Activated T-cell treated with anti-CD3 and anti-CD28 coated beads, Interleukin-2, amount 50 U/mL, for 48 hours (primary cell): ENCODE measurements around the gene TMEM139.

Experiments used
- DNase-seq, 2 experiments: peaks; one replicate each; pipeline ENCODE4 v3.0.0-alpha.2; 2020

The TMEM139 gene

DNA sequence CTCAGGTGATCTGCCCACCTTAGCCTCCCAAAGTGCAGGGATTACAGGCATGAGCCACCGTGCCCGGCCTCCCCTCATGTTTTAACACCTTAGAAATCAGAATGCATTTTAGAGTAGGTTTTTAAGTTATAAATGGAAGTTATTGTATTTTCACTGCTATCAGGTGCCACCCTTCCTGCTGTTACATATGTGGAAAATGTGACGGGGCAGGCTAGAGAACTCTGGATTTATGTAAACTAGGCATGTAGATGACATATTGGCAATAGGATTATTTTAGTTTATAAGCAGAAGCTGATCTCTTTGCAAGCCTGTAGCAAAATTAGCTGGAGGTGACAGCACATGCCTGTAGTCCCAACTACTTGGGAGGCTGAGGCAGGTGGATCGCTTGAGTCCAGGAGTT, 5.5 kb downstream of the TMEM139 start:
- no peak for DNase-seq

DNA sequence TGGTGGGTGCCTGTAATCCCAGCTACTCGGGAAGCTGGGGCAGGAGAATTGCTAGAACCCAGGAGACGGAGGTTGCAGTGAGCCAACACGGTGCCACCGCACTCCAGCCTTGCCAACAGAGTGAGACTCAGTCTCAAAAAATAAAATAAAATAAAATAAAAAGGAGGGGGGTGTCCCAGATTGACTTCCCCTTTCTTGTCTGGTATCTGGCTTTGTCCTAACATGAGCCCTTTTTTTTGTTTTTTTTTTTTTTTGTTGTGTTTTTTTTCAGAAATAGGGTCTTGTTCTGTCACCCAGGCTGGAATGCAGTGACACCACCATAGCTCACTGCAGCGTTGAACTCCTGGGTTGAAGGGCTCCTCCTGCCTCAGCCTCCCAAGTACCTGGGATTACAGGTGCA, 8.1 kb downstream of the TMEM139 start:
- no peak for DNase-seq

DNA sequence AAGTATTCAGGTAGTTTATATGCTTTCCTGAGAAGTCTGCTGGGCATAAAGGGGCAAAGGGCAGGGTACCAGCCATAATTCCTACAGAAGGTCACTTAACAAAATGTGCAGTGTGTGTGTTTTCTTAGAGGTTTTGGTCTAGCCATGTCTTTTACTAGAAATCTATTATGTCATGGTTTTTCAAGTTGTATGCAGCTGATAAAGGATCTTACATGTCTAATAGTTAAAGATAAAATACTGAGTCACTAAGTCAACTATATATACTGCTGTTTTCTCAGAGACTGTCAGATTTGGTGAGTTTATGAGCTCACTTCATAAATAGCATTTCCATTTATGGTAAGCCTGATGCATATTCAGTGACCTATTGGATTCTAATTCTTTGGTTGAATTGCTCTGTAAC, 11.1 kb downstream of the TMEM139 start:
- no peak for DNase-seq

DNA sequence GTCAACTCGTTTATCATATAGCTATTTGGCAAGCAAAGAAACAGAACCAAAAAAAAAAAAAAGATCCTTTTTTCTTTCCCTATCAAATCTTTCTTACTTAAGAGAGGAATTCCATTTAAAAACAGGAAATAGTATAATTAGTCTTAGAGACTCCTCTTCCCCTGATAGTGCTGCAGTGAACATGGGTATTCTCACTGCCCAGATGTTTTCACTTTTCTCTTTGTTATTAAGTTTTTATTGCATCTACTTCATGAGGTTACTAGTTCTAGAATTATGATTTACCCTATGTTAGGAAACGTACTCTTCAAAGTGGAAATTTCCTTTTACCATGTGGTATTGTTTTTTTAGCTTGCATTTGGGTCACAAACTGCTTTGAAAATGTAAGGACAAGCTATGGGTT, 11.9 kb downstream of the TMEM139 start:
- no peak for DNase-seq

DNA sequence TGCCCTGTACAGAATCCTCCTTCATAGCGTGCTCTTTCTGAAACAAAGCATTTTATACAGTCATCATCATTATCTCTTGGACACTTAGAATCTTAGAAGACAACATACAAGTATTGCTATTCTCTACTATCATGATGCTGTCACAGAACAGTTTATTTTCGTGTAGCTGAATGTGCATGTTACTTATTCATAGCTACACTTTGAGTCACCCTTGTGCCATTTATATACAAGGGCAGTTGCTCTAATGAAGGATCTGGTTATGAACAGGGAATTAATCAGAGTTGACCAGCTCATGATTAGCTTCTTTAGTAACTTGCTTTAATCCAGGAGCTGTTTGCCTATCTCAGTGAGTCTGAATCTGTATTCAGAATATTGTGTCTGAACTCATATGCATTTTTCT, 14.6 kb downstream of the TMEM139 start:
- DNase-seq = no peak

DNA sequence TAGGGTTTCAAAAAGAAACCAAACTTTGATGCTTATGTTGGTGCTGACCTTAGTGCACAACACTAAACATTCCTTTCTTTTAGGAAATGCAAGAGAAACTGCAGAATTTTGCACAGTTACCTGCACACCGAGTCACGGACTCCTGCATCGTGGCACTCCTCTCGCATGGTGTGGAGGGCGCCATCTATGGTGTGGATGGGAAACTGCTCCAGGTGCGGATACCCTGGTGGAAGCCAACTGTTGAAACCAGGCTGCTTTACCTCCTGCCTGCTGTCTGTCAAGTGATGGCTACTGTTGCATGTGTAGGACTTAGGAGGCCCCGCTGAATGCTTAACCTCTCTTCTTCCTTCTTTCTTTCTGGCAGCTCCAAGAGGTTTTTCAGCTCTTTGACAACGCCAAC, 15.1 kb downstream of the TMEM139 start:
- peak; percentile 69 to 72 for DNase-seq

DNA sequence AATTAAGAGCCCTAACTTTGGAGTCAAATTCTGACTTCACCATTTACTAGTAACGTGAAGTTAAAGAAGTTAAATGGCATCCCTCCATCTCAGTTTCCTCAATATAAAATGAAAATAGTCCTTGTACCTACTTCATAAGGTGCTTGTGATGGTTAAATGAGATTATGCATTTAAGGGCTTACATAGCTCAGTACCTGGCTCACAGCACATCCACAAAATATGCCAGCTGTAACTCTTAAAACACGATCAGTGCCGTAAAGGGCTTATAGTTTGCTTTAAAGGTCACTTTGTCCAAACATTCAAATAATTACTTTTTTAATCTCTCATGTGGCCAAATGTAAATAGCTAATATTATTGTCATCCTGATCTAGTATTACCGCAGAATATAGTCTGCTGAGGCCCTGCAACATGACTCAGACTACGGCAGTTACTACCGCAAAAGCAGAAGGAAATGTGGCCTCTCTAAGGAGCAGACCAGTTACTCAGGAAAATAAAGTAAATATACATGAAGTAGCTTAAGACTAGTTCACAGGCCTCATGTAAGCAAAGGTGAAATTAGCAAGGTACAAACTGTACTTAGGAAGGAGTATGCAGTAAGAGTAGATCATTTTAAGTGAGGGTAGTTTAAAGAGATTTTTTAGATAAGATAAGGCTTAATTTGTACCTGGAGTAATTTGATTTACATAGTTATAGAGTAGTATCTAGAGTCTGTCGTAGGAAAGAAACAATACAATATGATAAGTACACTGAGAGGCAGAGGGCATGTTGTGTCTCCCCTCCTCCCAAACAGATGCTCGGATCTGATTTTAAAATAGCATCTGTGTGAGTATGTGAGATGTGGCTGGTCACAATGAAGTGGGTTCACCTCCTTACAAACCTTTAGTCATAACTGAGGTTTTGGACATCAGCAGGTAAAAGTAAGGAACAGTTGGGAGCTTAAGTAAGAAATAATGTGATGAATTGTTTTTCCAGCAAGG, 16.5 kb downstream of the TMEM139 start:
- no peak for DNase-seq

DNA sequence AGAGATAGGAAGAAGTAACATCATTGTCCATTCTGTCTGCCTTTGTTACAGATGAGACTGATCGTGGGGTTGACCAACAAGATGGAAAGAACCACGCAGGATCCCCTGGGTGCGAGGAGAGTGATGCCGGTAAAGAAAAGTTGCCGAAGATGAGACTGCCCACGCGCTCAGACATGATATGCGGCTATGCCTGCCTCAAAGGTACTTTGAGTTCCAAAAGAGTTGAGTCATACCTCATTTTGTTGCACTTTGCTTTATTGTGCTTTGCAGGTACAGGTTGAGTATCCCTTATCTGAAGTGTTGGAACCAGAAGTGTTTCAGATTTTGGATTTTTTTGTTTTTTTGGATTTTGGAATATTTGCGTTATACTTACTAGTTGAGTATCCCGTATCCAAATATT, 19.0 kb downstream of the TMEM139 start:
- no peak for DNase-seq

DNA sequence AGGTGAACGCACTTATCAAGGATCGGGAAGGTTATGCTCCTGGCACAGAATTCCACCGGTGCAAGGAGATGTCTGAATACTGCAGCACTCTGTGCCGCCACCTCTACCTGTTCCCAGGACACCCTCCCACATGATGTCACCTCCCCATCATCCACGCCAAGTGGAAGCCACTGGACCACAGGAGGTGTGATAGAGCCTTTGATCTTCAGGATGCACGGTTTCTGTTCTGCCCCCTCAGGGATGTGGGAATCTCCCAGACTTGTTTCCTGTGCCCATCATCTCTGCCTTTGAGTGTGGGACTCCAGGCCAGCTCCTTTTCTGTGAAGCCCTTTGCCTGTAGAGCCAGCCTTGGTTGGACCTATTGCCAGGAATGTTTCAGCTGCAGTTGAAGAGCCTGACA, 20.2 kb downstream of the TMEM139 start:
- no peak for DNase-seq

DNA sequence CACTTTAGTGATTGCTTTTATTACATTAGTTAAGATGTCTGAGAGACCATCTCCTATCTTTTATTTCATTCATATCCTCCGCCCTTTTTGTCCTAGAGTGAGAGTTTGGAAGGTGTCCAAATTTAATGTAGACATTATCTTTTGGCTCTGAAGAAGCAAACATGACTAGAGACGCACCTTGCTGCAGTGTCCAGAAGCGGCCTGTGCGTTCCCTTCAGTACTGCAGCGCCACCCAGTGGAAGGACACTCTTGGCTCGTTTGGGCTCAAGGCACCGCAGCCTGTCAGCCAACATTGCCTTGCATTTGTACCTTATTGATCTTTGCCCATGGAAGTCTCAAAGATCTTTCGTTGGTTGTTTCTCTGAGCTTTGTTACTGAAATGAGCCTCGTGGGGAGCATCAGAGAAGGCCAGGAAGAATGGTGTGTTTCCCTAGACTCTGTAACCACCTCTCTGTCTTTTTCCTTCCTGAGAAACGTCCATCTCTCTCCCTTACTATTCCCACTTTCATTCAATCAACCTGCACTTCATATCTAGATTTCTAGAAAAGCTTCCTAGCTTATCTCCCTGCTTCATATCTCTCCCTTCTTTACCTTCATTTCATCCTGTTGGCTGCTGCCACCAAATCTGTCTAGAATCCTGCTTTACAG, 20.8 kb downstream of the TMEM139 start:
- DNase-seq = peak; percentile 83 to 86

DNA sequence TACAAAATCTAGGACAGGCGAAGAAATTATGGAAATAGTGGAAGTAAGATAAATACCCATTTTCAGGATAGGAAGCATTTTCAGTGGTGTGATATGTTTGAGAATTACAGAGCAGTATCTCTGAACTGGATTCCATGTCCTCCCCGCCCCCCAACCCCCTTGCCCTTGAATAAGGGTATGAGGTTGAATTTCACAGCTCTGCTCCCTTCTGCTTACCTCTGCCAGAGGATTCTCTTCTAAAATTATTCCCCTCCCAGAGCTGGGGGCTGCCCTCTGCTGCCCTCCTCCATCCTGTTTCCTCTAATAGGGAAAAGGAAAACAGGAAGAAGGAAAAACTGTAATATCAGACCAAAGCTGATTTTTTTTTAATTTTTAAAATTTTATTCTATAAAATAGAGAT, 23.9 kb downstream of the TMEM139 start:
- no peak for DNase-seq

DNA sequence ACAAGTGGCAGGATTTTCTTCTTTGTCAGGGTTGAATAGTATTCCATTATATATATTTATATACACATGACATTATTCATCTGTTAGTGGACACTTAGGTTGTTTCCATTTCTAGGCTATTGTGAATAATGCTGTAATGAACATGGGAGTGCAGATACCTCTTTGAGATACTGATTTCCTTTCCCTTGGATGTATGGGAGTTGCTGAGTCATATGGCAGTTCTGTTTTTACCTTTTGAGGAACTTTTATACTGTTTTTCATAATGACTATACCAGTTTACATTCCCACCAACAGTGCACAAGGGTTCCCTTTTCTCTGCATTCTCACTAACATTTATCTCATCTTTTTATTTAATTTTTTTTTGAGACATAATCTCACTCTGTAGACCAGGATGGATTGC, 29.4 kb downstream of the TMEM139 start:
- DNase-seq = no peak

DNA sequence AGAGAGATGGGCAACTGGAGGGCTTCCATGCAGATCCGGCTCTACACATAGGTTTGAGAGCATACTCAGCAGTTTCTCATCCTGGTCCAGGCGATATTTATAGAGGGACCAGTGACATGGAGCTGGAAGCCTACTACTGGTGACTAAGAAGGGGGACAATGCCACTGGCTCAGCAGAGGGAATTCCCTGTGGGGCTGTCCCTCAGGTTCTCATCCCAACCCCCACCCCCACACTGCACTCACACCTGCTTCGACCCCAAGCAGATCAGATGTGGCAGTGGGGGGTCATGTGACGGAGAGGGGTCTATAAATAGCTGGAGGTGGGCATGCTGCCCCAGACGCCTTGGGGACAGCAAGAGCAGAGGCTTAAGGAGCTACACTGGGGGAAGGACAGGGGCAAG, 31.0 kb downstream of the TMEM139 start, which contains the start of gene CLCN1:
Gene CLCN1 (plus strand): TSS at position 336 of the 400 bp plus-strand sequence. CDS start 102 bp downstream, outside the sequence.
- no peak for DNase-seq

DNA sequence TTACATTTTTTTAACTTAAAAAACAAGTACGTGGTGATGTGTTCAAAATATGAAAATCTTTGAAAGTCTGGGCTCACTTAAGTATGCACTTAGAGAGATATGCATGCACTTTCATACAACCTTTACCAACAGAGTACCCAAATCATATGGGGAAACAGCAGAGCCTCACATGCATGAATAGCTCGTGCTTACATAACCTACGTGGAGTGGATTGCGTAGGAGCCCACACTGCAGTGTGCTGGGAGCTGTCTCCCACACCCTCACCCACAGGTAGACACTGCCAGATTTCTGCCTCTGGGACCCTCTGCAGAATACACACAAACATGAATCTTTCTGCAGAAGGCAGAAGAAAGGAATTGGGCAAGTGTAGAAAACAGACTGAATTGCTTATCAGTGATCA, 31.7 kb downstream of the TMEM139 start:
- no peak for DNase-seq

DNA sequence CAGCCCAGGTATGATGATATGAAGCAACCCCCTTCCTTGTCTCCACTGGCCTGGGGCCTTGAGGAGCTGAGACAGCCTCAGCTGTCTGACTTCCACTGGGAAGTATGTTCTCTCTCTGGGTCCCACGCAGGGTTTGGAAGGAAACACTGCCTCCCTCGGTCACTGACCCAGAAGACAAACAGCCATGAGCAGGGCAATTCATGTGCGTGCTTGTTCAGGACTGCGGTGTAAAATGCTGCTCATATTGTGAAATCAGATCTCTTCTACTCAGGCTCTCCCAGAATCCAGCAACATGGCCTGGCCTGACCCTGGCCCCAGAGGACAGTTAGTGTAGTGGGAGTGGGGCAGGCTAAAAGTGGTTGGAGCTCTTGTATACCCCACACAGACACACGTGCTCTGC, 33.9 kb downstream of the TMEM139 start:
- DNase-seq = no peak

DNA sequence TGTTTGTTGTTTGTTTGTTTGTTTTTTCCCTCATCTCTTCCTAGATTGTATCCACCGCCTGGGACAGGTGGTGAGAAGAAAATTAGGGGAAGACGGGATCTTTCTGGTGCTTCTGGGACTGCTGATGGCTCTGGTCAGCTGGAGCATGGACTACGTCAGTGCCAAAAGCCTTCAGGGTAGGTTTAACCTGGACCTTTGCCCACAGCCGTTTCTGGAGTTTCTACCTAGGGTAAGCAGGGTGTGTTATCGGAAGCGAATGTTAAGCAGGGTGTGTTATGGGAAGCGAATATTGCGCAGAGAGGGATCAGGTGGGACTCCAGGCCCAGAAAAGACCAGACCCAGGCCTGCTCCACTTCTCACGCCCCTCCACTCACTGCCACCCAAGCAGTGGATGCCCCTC, 35.9 kb downstream of the TMEM139 start:
- no peak for DNase-seq

DNA sequence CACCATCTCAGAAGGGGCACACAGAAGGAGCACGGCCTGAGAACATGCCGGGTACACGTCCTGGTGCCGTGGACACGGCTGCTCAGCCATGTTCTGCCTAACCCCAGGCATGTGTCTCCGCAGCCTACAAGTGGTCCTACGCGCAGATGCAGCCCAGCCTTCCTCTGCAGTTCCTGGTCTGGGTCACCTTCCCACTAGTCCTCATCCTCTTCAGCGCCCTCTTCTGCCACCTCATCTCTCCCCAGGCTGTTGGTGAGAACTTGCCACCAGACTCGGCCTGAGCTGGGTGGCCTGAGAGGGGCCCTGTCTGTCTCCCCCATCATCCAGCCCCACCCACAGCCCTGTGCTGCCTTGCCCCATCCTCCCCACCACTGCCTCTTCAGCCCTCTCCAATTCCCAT, 36.5 kb downstream of the TMEM139 start:
- no peak for DNase-seq

DNA sequence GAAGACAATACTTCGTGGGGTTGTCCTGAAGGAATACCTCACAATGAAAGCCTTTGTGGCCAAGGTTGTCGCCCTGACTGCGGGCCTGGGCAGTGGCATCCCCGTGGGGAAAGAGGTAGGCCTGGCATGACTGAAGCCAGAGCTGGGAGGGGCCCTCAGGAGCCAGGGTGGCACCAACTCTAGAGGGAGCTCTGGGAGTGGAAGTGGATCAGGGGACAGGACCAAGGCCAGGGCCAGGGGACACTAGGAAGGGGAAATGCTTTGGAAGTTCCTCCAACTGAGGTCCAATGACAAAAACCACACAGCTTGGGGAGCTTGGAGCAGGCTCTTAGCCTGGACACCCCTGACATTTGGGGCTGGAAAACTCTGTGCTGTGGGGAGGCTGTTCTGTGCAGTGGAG, 37.0 kb downstream of the TMEM139 start:
- DNase-seq = no peak

DNA sequence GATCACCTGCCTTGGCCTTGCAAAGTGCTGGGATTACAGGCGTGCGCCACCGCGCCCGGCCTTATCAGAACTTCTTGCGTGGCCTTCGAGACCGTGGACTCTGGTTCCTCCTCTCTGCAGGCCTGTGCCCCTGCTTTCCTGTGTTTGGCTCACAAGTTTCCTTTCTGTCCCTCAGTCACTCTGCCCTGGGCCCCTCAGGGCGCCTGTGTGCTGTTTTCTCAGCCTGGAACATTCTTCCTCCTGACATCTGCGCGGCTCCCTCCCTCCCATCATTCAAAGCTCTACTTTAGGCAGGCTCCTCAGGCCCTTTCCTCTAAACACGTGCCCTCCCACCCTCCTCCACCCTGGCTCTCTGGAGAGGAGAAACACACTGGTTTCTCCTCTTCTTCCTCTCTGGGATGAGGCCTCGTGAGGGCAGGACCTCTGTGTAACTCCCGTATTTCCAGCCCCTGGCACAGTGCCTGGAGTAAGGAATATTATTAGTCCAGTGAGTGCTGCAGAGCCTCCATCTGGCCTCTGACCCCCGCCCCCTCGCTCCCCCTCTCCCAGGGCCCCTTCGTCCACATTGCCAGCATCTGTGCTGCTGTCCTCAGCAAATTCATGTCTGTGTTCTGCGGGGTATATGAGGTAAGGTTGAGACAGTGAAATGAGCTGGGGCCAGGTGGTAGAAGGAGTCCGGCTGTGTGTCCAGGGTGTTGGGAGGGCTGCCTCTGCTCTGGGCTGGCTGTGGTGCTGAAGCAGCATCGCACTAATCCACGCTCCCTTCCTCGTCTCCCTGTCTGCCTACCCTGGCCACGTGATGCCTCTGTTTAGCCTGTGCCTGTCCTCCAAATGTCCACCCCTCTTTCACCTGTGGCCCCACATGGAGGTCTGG, 38.2 kb downstream of the TMEM139 start:
- no peak for DNase-seq

DNA sequence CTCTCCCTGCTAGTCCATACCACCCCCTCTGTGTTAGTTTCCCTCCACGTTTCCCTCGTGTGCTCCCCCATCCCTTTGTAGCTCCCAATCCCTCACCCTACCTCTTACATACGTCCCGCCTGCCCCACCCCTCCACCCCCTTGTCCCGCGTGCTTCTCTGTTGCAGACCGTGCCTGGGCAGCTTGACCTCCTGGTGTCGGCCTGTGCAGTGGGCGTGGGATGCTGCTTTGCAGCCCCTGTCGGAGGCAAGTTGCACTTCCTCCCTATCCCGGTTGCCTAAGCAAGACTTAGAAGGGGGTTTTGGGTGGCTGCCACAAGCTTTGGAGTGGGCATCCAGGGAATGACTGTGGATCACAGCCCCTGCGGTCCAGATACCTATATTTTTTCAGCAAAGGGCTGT, 38.9 kb downstream of the TMEM139 start:
- DNase-seq = no peak

DNA sequence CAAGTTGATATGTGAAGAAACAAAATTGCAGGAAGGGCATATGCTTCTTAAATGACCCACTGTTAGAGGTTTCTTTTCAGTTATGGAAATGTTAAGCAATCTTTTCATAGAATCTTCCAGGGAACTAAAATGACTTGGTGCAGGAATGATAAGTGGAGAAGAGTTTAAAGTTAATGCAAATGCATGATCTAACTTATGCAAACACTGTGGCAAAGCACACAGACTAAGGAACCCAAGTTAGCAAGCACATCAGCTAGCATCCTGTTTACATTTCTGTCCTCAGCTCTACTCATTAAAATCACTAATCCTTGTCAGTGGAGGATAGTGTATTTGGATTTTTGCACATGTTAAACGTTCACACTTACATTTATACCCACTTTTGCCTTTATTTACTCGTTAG, 40.5 kb downstream of the TMEM139 start:
- no peak for DNase-seq

DNA sequence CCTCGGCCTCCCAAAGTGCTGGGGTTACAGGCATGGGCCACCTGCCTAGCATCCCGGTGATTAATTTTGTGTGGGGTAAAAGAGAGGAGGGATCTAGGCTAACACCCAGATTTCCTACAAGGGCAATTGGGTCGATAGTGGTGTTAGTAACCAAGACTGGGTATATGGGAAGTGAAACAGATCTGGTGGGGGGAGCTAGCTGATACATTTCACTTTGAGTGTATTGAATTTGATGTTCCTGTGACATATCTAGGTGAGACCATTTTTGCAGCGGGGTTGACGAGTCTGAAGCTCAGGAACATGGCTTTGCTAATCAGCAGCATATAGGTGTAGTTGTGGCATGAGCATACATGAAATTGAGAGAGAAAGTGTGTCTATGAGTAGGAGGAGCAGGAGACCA, 43.1 kb downstream of the TMEM139 start:
- DNase-seq = no peak

DNA sequence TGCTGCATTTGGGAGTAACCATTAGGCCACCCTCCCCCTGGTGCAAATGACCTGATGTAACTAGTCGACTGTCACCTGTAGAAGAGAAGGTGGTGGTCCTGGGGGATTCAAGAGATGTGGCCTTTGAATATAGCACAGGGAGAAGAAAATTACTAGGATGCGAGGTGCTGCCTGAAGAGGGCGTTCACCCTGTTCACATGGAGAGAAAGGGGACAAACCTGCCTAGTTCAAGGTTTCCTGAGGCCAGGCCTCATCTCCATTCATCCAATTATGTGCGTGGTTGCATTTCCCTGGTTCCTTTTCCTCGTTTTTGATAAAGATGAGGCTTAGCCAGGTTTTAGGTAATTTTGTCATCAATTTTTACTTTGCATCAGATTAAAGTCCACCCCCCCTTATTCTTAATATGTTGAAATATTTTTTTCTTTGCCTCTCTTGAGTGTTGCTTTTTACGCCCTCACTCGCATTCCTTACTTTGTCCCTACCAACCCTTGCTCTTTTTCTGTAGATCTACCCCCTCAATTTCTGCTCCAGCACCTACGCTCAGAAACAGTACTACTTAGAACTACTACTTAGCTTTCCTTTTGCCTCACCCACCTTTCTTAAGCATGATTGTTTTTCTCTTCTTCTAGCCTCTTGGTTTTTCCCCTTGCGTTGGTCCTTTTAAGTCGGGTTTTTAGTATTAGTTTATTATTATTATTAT, 44.9 kb downstream of the TMEM139 start:
- DNase-seq = no peak
